HEK293 (cell line): ENCODE results near the gene TMEM145.
A peak's percentile ranks its signal among the peaks of the same experiment; 100 is the strongest.

Experiments used
- CTCF ChIA-PET: fragments of 350-600 bp; formaldehyde crosslinking; extraction: SDS; loops from one replicate; lab custom pipeline; 2021; ENCODE audit warnings: antibody characterized with exemption; lab: Yijun Ruan, JAX
- POLR2A ChIA-PET: fragments of 300-600 bp; formaldehyde crosslinking; extraction: SDS; loops from one replicate; lab custom pipeline; 2020; ENCODE audit warnings: antibody characterized with exemption, inconsistent platforms; lab: Yijun Ruan, JAX
- H3K27ac ChIP-seq: fragments of 200-500 bp; sonication (Bioruptor generic); 2 replicates; pipeline ENCODE4 v1.5.1; 2014; ENCODE audit warnings: low read depth, low read length, control low read depth, inconsistent platforms; ENCODE audit errors: extremely low read depth
- H3K36me3 ChIP-seq, 2 experiments: fragments of 200-500 bp in 1 of 2; sonication (Bioruptor generic) in 1 of 2; 1 replicate in 1 of 2; 2 replicates in 1 of 2; pipeline ENCODE4 v1.5.1; 2014 to 2017; ENCODE audit warnings: inconsistent platforms in 2 of 2, low read length in 2 of 2; ENCODE audit not compliant: control insufficient read depth in 2 of 2, insufficient read depth in 1 of 2
- H3K4me1 ChIP-seq: fragments of 200-500 bp; sonication (Bioruptor generic); 2 replicates; pipeline ENCODE4 v1.5.1; 2014; ENCODE audit warnings: mild to moderate bottlenecking, low read length, inconsistent platforms; ENCODE audit not compliant: control insufficient read depth, insufficient read depth
- H3K4me3 ChIP-seq: 2 replicates; pipeline ENCODE4 v1.5.1; 2011; ENCODE audit warnings: low read depth, mild to moderate bottlenecking, control low read depth, low read length, moderate library complexity
- H3K9me3 ChIP-seq: fragments of 200-500 bp; sonication (Bioruptor generic); 2 replicates; pipeline ENCODE4 v1.5.1; 2014; ENCODE audit warnings: low read depth, low read length, inconsistent platforms; ENCODE audit not compliant: control insufficient read depth, insufficient read depth
- BCL11A ChIP-seq: fragments of 450-650 bp; formaldehyde crosslinking; IDR thresholded peaks from 2 replicates; pipeline ENCODE4 v1.5.1; 2016; ENCODE audit warnings: low read depth, missing biosample characterization, missing genetic modification characterization
- BCL11B ChIP-seq: fragments of 450-650 bp; formaldehyde crosslinking; IDR thresholded peaks from 2 replicates; pipeline ENCODE4 v1.5.1; 2016; ENCODE audit warnings: low read depth, missing biosample characterization, missing genetic modification characterization
- FEZF1 ChIP-seq: fragments of 450-650 bp; formaldehyde crosslinking; IDR thresholded peaks from 2 replicates; pipeline ENCODE4 v1.5.1; 2016; ENCODE audit warnings: missing biosample characterization, missing genetic modification characterization
- IKZF3 ChIP-seq: fragments of 450-650 bp; IDR thresholded peaks from 2 replicates; pipeline ENCODE4 v1.5.0; 2018; ENCODE audit warnings: missing biosample characterization, mild to moderate bottlenecking, missing genetic modification characterization, moderate library complexity
- OSR2 ChIP-seq: fragments of 450-650 bp; formaldehyde crosslinking; IDR thresholded peaks from 2 replicates; pipeline ENCODE4 v1.5.1; 2016; ENCODE audit warnings: missing biosample characterization, missing genetic modification characterization
- YY1 ChIP-seq: fragments of 450-650 bp; formaldehyde crosslinking; IDR thresholded peaks from 2 replicates; pipeline ENCODE4 v1.5.1; 2018; ENCODE audit warnings: missing biosample characterization, missing genetic modification characterization
- ZFP69B ChIP-seq: fragments of 450-650 bp; formaldehyde crosslinking; IDR thresholded peaks from 2 replicates; pipeline ENCODE4 v1.5.1; 2016; ENCODE audit warnings: missing biosample characterization, missing genetic modification characterization
- ZNF114 ChIP-seq: fragments of 450-650 bp; formaldehyde crosslinking; IDR thresholded peaks from 2 replicates; pipeline ENCODE4 v1.5.0; 2017; ENCODE audit warnings: missing biosample characterization, missing genetic modification characterization
- ZNF146 ChIP-seq: fragments of 450-650 bp; formaldehyde crosslinking; IDR thresholded peaks from 2 replicates; pipeline ENCODE4 v1.5.1; 2016; ENCODE audit warnings: missing biosample characterization, missing genetic modification characterization
- ZNF202 ChIP-seq: fragments of 450-650 bp; formaldehyde crosslinking; IDR thresholded peaks from 2 replicates; pipeline ENCODE4 v1.5.1; 2016; ENCODE audit warnings: missing biosample characterization, missing genetic modification characterization, borderline replicate concordance
- ZNF24 ChIP-seq: fragments of 450-650 bp; formaldehyde crosslinking; IDR thresholded peaks from 2 replicates; pipeline ENCODE4 v1.5.1; 2016; ENCODE audit warnings: missing biosample characterization, missing genetic modification characterization
- ZNF280D ChIP-seq: fragments of 450-650 bp; formaldehyde crosslinking; IDR thresholded peaks from 2 replicates; pipeline ENCODE4 v1.5.1; 2016; ENCODE audit warnings: missing biosample characterization, missing genetic modification characterization
- ZNF335 ChIP-seq: fragments of 450-650 bp; formaldehyde crosslinking; conservative IDR thresholded peaks from 2 replicates; pipeline ENCODE4 v1.5.1; 2016; ENCODE audit warnings: missing biosample characterization, missing genetic modification characterization
- ZNF366 ChIP-seq: fragments of 450-650 bp; formaldehyde crosslinking; conservative IDR thresholded peaks from 2 replicates; pipeline ENCODE4 v1.5.1; 2016; ENCODE audit warnings: missing biosample characterization, missing genetic modification characterization
- ZNF37A ChIP-seq: fragments of 450-650 bp; IDR thresholded peaks from 2 replicates; pipeline ENCODE4 v1.5.1; 2018; ENCODE audit warnings: missing biosample characterization, missing genetic modification characterization
- ZNF404 ChIP-seq: fragments of 450-650 bp; formaldehyde crosslinking; IDR thresholded peaks from 2 replicates; pipeline ENCODE4 v1.5.1; 2017; ENCODE audit warnings: missing biosample characterization, missing genetic modification characterization
- ZNF514 ChIP-seq: fragments of 450-650 bp; formaldehyde crosslinking; IDR thresholded peaks from 2 replicates; pipeline ENCODE4 v1.5.1; 2016; ENCODE audit warnings: missing biosample characterization, missing genetic modification characterization
- ZSCAN5A ChIP-seq: fragments of 450-650 bp; formaldehyde crosslinking; IDR thresholded peaks from 2 replicates; pipeline ENCODE4 v1.5.1; 2016; ENCODE audit warnings: missing biosample characterization, missing genetic modification characterization
- TF ChIP-seq, protein P1 (sequence below): fragments of 450-650 bp; formaldehyde crosslinking; IDR thresholded peaks from 2 replicates; pipeline ENCODE4 v1.5.1; 2016; ENCODE audit warnings: missing biosample characterization, missing genetic modification characterization

The TMEM145 gene

GRCh38 chr19:42309686-42310085, 3.4 kb upstream of the TMEM145 start:
- Histone ChIP-seq H3K4me3 (no peak overlapping the region), H3K4me1 (no peaks in the 10 kb centered on the region; the same call in 1 of the 2 replicates), H3K9me3 (no peaks in the 10 kb centered on the region), H3K27ac (no peak overlapping the region), H3K36me3 (no peaks in the 10 kb centered on the region; a peak in 1 of 3 replicates)
- ChIA-PET POLR2A (no interaction called here), CTCF (interaction anchor here (1.0 kb wide), 1 partner anchor 129 kb away, joined by 3 read pairs; no protein-coding TSS in a partner anchor)
- TF ChIP-seq BCL11B (tag by site-specific recombination) (no peak), ZSCAN5A (no peak), ZNF114 (tag by site-specific recombination) (no peak), ZNF24 (tag by site-specific recombination) (no peak), IKZF3 (tag by site-specific recombination) (no peak), ZNF202 (tag by site-specific recombination) (no peak), ZNF280D (tag by site-specific recombination) (no peak), ZFP69B (tag by site-specific recombination) (no peak), ZNF146 (tag by site-specific recombination) (no peak), ZNF404 (tag by site-specific recombination) (no peak), FEZF1 (no peak), ZNF37A (no peak), OSR2 (tag by site-specific recombination) (no peak), BCL11A (tag by site-specific recombination) (no peak), ZNF514 (no peak), ZNF366 (tag by site-specific recombination) (no peak)

GRCh38 chr19:42311657-42312056, 1.5 kb upstream of the TMEM145 start:
- Histone ChIP-seq H3K4me3 (no peak overlapping the region), H3K4me1 (no peaks in the 10 kb centered on the region; the same call in 1 of the 2 replicates), H3K27ac (no peak overlapping the region), H3K9me3 (no peaks in the 10 kb centered on the region), H3K36me3 (no peaks in the 10 kb centered on the region)
- TF ChIP-seq ZNF335 (tag by site-specific recombination) (0 out of 2 replicates have a peak, but pooled peaks have one; percentile 18), YY1 (tag by site-specific recombination) (no peak)
- TF ChIP-seq, protein P1, sequence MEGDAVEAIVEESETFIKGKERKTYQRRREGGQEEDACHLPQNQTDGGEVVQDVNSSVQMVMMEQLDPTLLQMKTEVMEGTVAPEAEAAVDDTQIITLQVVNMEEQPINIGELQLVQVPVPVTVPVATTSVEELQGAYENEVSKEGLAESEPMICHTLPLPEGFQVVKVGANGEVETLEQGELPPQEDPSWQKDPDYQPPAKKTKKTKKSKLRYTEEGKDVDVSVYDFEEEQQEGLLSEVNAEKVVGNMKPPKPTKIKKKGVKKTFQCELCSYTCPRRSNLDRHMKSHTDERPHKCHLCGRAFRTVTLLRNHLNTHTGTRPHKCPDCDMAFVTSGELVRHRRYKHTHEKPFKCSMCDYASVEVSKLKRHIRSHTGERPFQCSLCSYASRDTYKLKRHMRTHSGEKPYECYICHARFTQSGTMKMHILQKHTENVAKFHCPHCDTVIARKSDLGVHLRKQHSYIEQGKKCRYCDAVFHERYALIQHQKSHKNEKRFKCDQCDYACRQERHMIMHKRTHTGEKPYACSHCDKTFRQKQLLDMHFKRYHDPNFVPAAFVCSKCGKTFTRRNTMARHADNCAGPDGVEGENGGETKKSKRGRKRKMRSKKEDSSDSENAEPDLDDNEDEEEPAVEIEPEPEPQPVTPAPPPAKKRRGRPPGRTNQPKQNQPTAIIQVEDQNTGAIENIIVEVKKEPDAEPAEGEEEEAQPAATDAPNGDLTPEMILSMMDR (tag by site-specific recombination) = peak; percentile 24; the same call in 1 of the 2 replicates
- ChIA-PET POLR2A (no interaction called here), CTCF (interaction anchor here (0.6 to 2.3 kb wide), 9 partner anchors 13 to 198 kb away, joined by 3 to 10 read pairs (median 3); no protein-coding TSS in a partner anchor)
